ENCODE results near the gene FLII. TPM values are rescaled to one million over a fixed set of nuclear protein-coding genes. Genes with fewer than 3 reads are reported as not detected.
A peak's percentile ranks its signal among the peaks of the same experiment; 100 is the strongest.

The FLII gene
- polyA plus RNA-seq, 1 of the 3 experiments (the other 2 are of a cell fraction): 244 TPM

GRCh38 chr17:18261146-18261515, 2.6 kb upstream of the FLII start:
- TF ChIP-seq TEAD4 (IDR thresholded peaks at IDR 0.05; ENCODE audit: borderline replicate concordance, insufficient read depth) (no peak), EP300 (IDR thresholded peaks at IDR 0.05; ENCODE audit: borderline replicate concordance in 1 of 2, low read depth in 1 of 2, low read length in 1 of 2) (no peak), RXRA (IDR thresholded peaks at IDR 0.05; ENCODE audit: borderline replicate concordance, low read depth) (0 out of 2 replicates have a peak, but pooled peaks have one; percentile 25), SIN3A (IDR thresholded peaks at IDR 0.05; ENCODE audit: borderline replicate concordance, low read depth, low read length) (0 out of 2 replicates have a peak, but pooled peaks have one; percentile 5), FOSL2 (IDR thresholded peaks at IDR 0.05; ENCODE audit: borderline replicate concordance, low read depth) (peak; percentile 25; the same call in 1 of the 2 replicates)
- Histone ChIP-seq H3K27ac (ENCODE audit: low read depth in 2 of 2, low read length in 1 of 2) (peak overlapping the region; percentile 87 to 91), H3K4me3 (ENCODE audit: low read depth in 2 of 2, low read length in 1 of 2) (peak overlapping the region; percentile 91 to 98), H2AFZ (ENCODE audit: low read depth) (peak overlapping the region; percentile 94), H3K79me2 (ENCODE audit: insufficient read depth) (peaks cover 49% of the 10 kb centered on the region), H3K9me2 (no peaks in the 10 kb centered on the region), H3F3A (replicated peaks; ENCODE audit: insufficient read depth) (peaks cover 12% of the 10 kb centered on the region), H3K9ac (peak overlapping the region; percentile 90), H3K36me3 (replicated peaks in 1 of 2; ENCODE audit: control insufficient read depth in 1 of 2, insufficient read depth in 2 of 2, low read length in 1 of 2) (peaks cover 0 to 31% of the 10 kb centered on the region in 2 experiments), H3K27me3 (ENCODE audit: insufficient read depth) (no peaks in the 10 kb centered on the region), H3K4me1 (ENCODE audit: control insufficient read depth in 1 of 2, insufficient read depth in 2 of 2, low read depth in 1 of 2, low read length in 1 of 2) (peaks cover 8 to 35% of the 10 kb centered on the region in 2 experiments; a peak in 2 of 4 replicates), H4K20me1 (ENCODE audit: insufficient read depth) (peaks cover 16% of the 10 kb centered on the region), H3K9me3 (no peaks in the 10 kb centered on the region), H3K4me2 (peak overlapping the region; percentile 94)
- ChIA-PET POLR2A (no interaction called here), CTCF (interaction anchor here (0.6 to 1.6 kb wide), 2 partner anchors 13 to 39 kb away, joined by 3 to 4 read pairs; no protein-coding TSS in a partner anchor)
- 14% methylated on average over 11 of the region's 16 CpGs for WGBS (ENCODE audit: low lambda C conversion rate)
- peak; percentile 60 for DNase-seq

DNA sequence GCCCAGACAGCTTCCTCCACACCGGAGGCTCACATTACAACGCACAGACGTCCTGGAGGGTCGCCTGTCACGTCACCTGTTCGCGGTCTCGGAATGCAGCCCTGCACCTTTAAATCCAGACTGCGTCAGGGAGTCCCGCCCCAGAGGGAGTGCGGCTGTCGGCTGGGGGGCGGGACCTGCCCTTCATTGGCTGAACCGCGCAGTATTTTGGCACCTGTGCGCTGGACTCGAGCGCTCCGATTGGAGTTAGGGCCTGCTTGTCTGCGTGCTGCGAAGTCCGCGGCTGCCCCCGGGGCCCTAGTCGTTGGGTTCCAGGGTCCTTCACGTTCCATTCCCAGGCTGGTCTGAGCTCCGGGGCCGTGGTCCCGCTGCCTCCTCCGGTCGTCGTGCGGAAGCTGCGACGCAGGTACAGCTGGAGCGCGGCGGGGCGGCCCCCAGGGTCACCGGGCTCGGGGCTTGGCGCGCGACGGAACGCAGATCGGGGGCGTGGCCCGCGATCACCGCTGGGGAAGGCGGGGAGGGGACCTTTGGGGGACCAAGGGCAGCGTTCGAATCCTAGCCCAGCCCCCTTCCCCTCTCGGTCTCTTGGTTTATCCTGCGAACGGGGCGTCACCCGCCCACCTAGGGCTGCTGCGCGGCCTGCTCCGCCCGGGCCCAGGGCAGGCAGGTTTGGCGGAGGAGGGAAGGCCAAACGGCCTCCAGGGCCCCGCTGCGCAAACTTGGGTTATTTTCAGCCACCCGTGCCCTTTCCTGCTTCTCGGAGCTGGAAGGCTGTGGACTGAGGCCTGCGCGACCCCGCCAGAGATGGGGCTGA, 2.0 kb upstream of the FLII start, which contains the start of gene MIEF2:
Gene MIEF2, plus strand, starts transcription at position 331 of the 814 bp plus-strand sequence. CDS start 2,059 bp downstream, outside the sequence.
- Histone ChIP-seq H3K36me3 (replicated peaks in 1 of 2; ENCODE audit: control insufficient read depth in 1 of 2, insufficient read depth in 2 of 2, low read length in 1 of 2) (peaks cover 1 to 37% of the 10 kb centered on the region in 2 experiments), H3K79me2 (ENCODE audit: insufficient read depth) (peaks cover 55% of the 10 kb centered on the region)
- CTCF ChIA-PET: interaction anchor here (1.6 to 3.6 kb wide), 2 partner anchors 12 to 13 kb away, joined by 4 to 21 read pairs; no protein-coding TSS in a partner anchor
- TF ChIP-seq USF1 (IDR thresholded peaks at IDR 0.05; ENCODE audit: borderline replicate concordance, low read depth) (no peak), POLR2AphosphoS5 (IDR thresholded peaks at IDR 0.05; ENCODE audit: low read depth, low read length) (peak; percentile 41; the same call in 1 of the 2 replicates), RXRA (IDR thresholded peaks at IDR 0.05; ENCODE audit: borderline replicate concordance, low read depth) (no peak), YY1 (IDR thresholded peaks at IDR 0.05; ENCODE audit: low read depth) (no peak), EZH2phosphoT487 (IDR thresholded peaks at IDR 0.05; ENCODE audit: borderline replicate concordance, low read depth) (no peak), FOXM1 (IDR thresholded peaks at IDR 0.05; ENCODE audit: low read depth) (no peak), JUND (IDR thresholded peaks at IDR 0.05) (no peak), PBX3 (IDR thresholded peaks at IDR 0.05) (peak; percentile 100), NFIC (IDR thresholded peaks at IDR 0.05; ENCODE audit: borderline replicate concordance) (no peak), EP300 (IDR thresholded peaks at IDR 0.05; ENCODE audit: borderline replicate concordance in 1 of 2, low read depth in 1 of 2, low read length in 1 of 2) (no peak), TAF1 (IDR thresholded peaks at IDR 0.05; ENCODE audit: borderline replicate concordance, low read depth, low read length) (peak; percentile 17; the same call in 1 of the 2 replicates), FOSL2 (IDR thresholded peaks at IDR 0.05; ENCODE audit: borderline replicate concordance, low read depth) (no peak), NRF1 (IDR thresholded peaks at IDR 0.05; ENCODE audit: low read depth, low read length) (peak; percentile 35; the same call in 1 of the 2 replicates), GATA2 (CRISPR knock-in tag; IDR thresholded peaks at IDR 0.05) (no peak), FOXJ3 (CRISPR knock-in tag; IDR thresholded peaks at IDR 0.05) (no peak), GABPA (IDR thresholded peaks at IDR 0.05; ENCODE audit: low read depth) (no peak), REST (IDR thresholded peaks at IDR 0.05; ENCODE audit: low read depth, low read length) (no peak), RCOR1 (IDR thresholded peaks at IDR 0.05; ENCODE audit: low read length) (no peak), MEF2A (IDR thresholded peaks at IDR 0.05; ENCODE audit: borderline replicate concordance, low read depth) (no peak)

More for the DNA sequence above, 2.0 kb upstream of the FLII start, which contains the start of gene MIEF2:
- peak within 1 kb of the TSS; percentile 87 to 91 for H3K27ac ChIP-seq (ENCODE audit: low read depth in 2 of 2, low read length in 1 of 2)
- H4K20me1 ChIP-seq (ENCODE audit: insufficient read depth): peaks cover 22% of the 10 kb centered on the region
- peaks cover 8 to 35% of the 10 kb centered on the region in 2 experiments; a peak in 2 of 4 replicates for H3K4me1 ChIP-seq (ENCODE audit: control insufficient read depth in 1 of 2, insufficient read depth in 2 of 2, low read depth in 1 of 2, low read length in 1 of 2)
- peak within 1 kb of the TSS; percentile 94 for H3K4me2 ChIP-seq
- POLR2A ChIA-PET: no interaction called here
- peaks cover 12% of the 10 kb centered on the region for H3F3A ChIP-seq (replicated peaks; ENCODE audit: insufficient read depth)
- H3K4me3 ChIP-seq (ENCODE audit: low read depth in 2 of 2, low read length in 1 of 2): peak within 1 kb of the TSS; percentile 91 to 98
- H2AFZ ChIP-seq (ENCODE audit: low read depth): peak within 1 kb of the TSS; percentile 94
- H3K9me3 ChIP-seq: no peaks in the 10 kb centered on the region
- WGBS (ENCODE audit: low lambda C conversion rate): 3% methylated on average over 14 of the region's 72 CpGs
- DNase-seq: peak; percentile 98
- peak within 1 kb of the TSS; percentile 90 for H3K9ac ChIP-seq
- H3K27me3 ChIP-seq (ENCODE audit: insufficient read depth): no peaks in the 10 kb centered on the region
- H3K9me2 ChIP-seq: no peaks in the 10 kb centered on the region

Measured in SK-N-SH (cell line).